Ishikawa (cell line): ENCODE measurements around the gene GRIK1.

Experiments used
- CEBPB ChIP-seq: IDR thresholded peaks from 2 replicates; pipeline ENCODE4 v1.6.1; 2012
- CREB1 ChIP-seq: IDR thresholded peaks from 2 replicates; pipeline ENCODE4 v1.6.1; 2012; ENCODE audit warnings: low read depth
- EGR1 ChIP-seq: IDR thresholded peaks from 2 replicates; pipeline ENCODE4 v1.6.1; 2012
- EP300 ChIP-seq: IDR thresholded peaks from 2 replicates; pipeline ENCODE4 v1.6.1; 2012; ENCODE audit warnings: borderline replicate concordance
- FOXM1 ChIP-seq: IDR thresholded peaks from 2 replicates; pipeline ENCODE4 v1.6.1; 2012; ENCODE audit warnings: low read depth, borderline replicate concordance
- MAX ChIP-seq: IDR thresholded peaks from 2 replicates; pipeline ENCODE4 v1.6.1; 2012
- NFIC ChIP-seq: IDR thresholded peaks from 2 replicates; pipeline ENCODE4 v1.6.1; 2012
- RAD21 ChIP-seq: IDR thresholded peaks from 2 replicates; pipeline ENCODE4 v1.6.1; 2012; ENCODE audit warnings: low read depth
- REST ChIP-seq: IDR thresholded peaks from 2 replicates; pipeline ENCODE4 v1.6.1; 2012; ENCODE audit warnings: low read depth, mild to moderate bottlenecking
- TAF1 ChIP-seq: IDR thresholded peaks from 2 replicates; pipeline ENCODE4 v1.6.1; 2012; ENCODE audit warnings: low read depth, mild to moderate bottlenecking
- TCF12 ChIP-seq: IDR thresholded peaks from 2 replicates; pipeline ENCODE4 v1.6.1; 2012; ENCODE audit warnings: low read depth
- TEAD4 ChIP-seq: IDR thresholded peaks from 2 replicates; pipeline ENCODE4 v1.6.1; 2012
- USF1 ChIP-seq: IDR thresholded peaks from 2 replicates; pipeline ENCODE4 v1.6.1; 2012
- YY1 ChIP-seq: IDR thresholded peaks from 2 replicates; pipeline ENCODE4 v1.6.1; 2012; ENCODE audit warnings: low read depth
- ZBTB7A ChIP-seq: IDR thresholded peaks from 2 replicates; pipeline ENCODE4 v1.6.1; 2012; ENCODE audit warnings: low read depth

The GRIK1 gene

DNA sequence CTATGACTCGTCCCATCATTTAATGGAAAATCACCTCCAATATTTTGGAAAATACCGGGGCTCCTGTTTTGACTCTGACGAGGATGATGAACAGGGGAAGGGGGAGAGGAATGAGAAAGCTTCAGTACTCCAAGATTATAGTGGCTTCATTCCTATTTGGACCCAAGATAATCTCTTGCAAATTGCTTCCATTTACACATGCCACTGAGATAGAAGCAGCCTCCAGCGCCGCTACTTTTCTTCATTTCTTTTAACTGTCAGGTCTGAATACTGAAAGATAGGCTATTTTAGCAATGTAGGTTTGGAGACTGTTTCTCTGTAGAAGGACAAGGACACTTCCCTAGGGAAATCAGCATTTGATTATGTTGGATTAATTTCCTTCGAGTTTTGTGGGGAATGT is 565 bp upstream of the GRIK1 start:
- TF ChIP-seq YY1 (no peak), EP300 (no peak), TAF1 (no peak), MAX (no peak), FOXM1 (no peak), EGR1 (no peak), CREB1 (no peak), REST (no peak), ZBTB7A (no peak), RAD21 (no peak), TCF12 (no peak), NFIC (no peak), TEAD4 (no peak), USF1 (no peak)

- TF ChIP-seq NFIC = no peak
Observed at GRCh38 chr21:29939104-29939923, 482 bp downstream of the GRIK1 start.

DNA sequence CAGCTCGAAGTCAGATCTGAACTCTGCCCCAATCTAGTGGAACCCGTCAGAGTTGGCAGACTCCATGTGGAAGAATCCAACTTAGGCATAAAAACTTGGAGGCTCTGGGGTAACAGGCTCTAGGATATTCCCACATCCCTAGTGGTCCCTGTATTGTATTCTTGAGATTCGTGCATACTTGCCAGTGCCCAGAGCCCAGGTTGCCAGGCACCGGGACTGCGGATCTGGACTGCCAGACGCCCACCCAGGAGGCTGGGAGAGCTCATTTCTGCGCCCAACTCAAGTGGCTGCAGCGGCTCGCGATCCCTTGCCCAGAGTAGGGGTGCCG is 1.1 kb downstream of the GRIK1 start:
- no peak for TF ChIP-seq NFIC
- TF ChIP-seq TCF12 = no peak
- TF ChIP-seq TEAD4 = no peak
- TF ChIP-seq EGR1 = no peak
- no peak for TF ChIP-seq CREB1
- no peak for TF ChIP-seq TAF1
- TF ChIP-seq EP300 = no peak
- no peak for TF ChIP-seq REST
- TF ChIP-seq RAD21 = no peak
- no peak for TF ChIP-seq MAX
- no peak for TF ChIP-seq CEBPB
- no peak for TF ChIP-seq FOXM1
- no peak for TF ChIP-seq USF1
- no peak for TF ChIP-seq YY1

GRCh38 chr21:29933088-29933487 is 6.7 kb downstream of the GRIK1 start:
- no peak for TF ChIP-seq TCF12
- TF ChIP-seq USF1 = no peak
- TF ChIP-seq FOXM1 = no peak
- no peak for TF ChIP-seq TAF1
- no peak for TF ChIP-seq TEAD4
- TF ChIP-seq ZBTB7A = no peak
- no peak for TF ChIP-seq RAD21
- no peak for TF ChIP-seq YY1
- no peak for TF ChIP-seq NFIC
- no peak for TF ChIP-seq CEBPB
- no peak for TF ChIP-seq CREB1
- TF ChIP-seq EP300 = no peak

DNA sequence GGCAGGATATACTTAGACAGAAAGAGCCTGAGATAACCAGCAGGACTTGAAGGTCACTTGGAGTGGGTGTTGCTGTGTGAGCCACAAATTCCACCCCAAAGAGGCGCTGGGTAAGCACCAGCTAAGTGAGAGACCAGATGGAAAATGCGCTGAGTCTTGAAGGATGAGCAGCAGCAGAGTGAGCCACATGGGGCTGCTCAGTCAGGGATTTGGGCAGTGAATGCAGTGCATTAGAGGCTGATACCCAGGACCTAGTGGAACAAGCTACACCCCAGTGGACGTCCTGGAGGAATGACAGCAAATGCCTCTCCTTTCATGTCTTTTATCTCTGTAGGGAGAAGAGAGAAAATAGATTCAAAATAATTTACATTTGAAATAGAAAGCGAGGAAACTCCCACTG is 11.3 kb downstream of the GRIK1 start:
- no peak for TF ChIP-seq YY1
- no peak for TF ChIP-seq EGR1
- no peak for TF ChIP-seq ZBTB7A
- TF ChIP-seq EP300 = no peak
- TF ChIP-seq FOXM1 = no peak
- TF ChIP-seq RAD21 = no peak
- TF ChIP-seq USF1 = no peak
- no peak for TF ChIP-seq TEAD4
- no peak for TF ChIP-seq CEBPB
- no peak for TF ChIP-seq CREB1
- TF ChIP-seq NFIC = no peak
- no peak for TF ChIP-seq REST
- no peak for TF ChIP-seq TAF1
- TF ChIP-seq MAX = no peak
- no peak for TF ChIP-seq TCF12
